Central memory CD8-positive, alpha-beta T cell (primary cell): ENCODE data around the gene SPDEF.

Experiments
- ATAC-seq: fragments of 150-1000 bp; cut with Tn5 transposase; replicated peaks from 2 replicates; pipeline ENCODE4 v1.10.0; 2022; ENCODE audit warnings: mild to moderate bottlenecking, moderate FRiP score, moderate number of reproducible peaks; ENCODE audit not compliant: poor library complexity, severe bottlenecking; ENCODE audit errors: extremely low read depth
- DNase-seq, 2 donors: peaks; one replicate each; pipeline ENCODE4 v3.0.0; 2021; ENCODE audit warnings: low spot score in 2 of 2
- H3K27ac Mint-ChIP-seq: one replicate; pipeline ENCODE4 v1.8.0; 2022; ENCODE audit warnings: low read depth, mild to moderate bottlenecking, moderate library complexity, mixed read lengths
- H3K27me3 Mint-ChIP-seq: one replicate; pipeline ENCODE4 v1.8.0; 2022; ENCODE audit warnings: mixed read lengths
- H3K36me3 Mint-ChIP-seq: one replicate; pipeline ENCODE4 v1.8.0; 2022; ENCODE audit warnings: mild to moderate bottlenecking, moderate library complexity, mixed read lengths; ENCODE audit not compliant: insufficient read depth
- H3K4me1 Mint-ChIP-seq: one replicate; pipeline ENCODE4 v1.8.0; 2022; ENCODE audit warnings: mixed read lengths
- H3K4me3 Mint-ChIP-seq: one replicate; pipeline ENCODE4 v1.8.0; 2022; ENCODE audit warnings: mild to moderate bottlenecking, moderate library complexity, mixed read lengths
- H3K9me3 Mint-ChIP-seq: one replicate; pipeline ENCODE4 v1.8.0; 2022; ENCODE audit warnings: mixed read lengths

The SPDEF gene

DNA sequence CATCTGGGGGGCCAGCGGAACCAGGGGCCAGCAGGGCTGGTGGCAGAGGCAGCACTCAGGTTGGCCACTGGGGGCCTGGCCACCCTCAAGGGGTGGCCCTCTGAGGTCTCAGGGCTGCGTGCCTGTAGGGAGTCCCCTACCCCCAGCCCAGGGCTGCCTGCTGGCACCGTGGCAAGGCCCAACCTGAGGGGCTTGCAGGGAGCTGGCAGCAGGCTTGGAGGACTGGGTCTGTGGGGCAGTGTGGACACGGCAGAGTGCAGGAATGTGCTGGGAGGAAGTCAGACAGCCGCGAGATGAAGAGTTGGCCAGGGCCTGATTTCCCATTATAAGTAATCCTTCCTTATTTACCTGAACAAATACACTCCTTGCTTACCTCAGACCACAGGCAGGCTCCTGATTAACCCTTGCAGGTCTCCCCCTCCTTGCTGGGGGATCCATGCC is at the start of gene SPDEF:
Gene SPDEF, minus strand, starts transcription at position 299 of the 441 bp plus-strand sequence. CDS start 11,874 bp downstream, outside the sequence.
- Mint-ChIP-seq H3K4me1 (peaks cover 8% of the 10 kb centered on the region), H3K9me3 (no peaks in the 10 kb centered on the region), H3K27ac (peak within 1 kb of the TSS; percentile 13)

DNA sequence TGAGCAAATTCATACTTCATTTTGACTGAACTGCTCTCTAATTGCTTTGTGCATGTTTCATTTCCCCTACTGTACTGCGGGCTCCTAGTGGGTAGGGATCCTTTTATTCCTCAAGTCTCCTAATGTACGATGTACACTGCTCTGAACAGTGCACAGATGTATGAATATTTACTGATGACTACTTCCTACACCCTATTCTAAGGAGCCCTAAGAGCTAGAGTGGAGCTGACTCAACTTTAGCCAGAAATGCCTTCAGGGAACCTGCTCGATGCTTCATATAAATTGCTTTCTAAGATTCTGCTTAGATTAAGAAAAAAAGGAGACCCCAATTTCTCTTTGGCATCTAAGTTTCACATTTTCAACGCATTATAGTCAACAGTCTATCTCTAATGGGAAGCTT is 47.6 kb upstream of the SPDEF start:
- Mint-ChIP-seq H3K27me3 (no peaks in the 10 kb centered on the region), H3K9me3 (no peaks in the 10 kb centered on the region), H3K4me1 (peaks cover 22% of the 10 kb centered on the region)

More for the DNA sequence above, at the start of gene SPDEF:
- peaks cover 4% of the 10 kb centered on the region for H3K36me3 Mint-ChIP-seq
- peaks cover 12% of the 10 kb centered on the region for H3K27me3 Mint-ChIP-seq
- H3K4me3 Mint-ChIP-seq = no peak within 1 kb of the TSS
- DNase-seq (no peak), ATAC-seq (no peak)

DNA sequence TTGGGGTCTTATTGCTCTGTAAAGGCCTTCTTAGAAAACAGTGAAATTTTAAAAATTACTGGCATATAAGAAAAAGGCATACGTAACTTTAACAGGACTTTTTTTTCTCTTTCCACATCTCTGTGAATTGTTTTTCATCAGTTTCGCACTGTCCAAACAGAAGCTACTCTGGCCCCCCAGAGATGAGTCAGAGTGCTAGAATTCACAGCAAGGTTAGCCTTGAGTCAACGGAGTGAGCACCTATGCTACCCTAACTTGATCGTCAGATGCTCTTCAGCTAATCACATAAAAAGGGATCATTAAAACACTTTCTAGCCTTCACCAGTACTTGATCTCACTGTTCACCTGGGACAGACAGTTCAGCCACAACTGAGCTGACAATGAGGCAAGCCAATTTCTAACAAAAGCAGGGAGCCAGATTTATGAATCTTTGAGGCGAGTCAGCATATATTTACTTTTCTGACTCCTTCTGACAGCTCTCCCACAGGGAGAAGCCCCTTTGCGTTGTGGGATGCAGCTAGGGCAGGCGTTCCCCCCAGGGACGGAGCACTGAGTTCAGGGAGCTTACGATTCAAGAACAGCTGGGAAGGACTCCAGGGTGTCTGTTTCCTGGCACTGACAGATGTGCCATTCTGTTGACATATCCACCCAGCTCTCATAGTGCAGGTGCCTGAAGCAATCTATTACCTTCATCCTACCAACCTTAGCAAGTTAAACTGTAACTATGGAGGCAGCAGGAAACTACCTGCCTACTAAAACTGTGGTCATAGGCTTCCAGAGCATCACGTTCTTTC is 46.4 kb upstream of the SPDEF start:
- H3K4me1 Mint-ChIP-seq = peaks cover 28% of the 10 kb centered on the region
- no peaks in the 10 kb centered on the region for H3K27me3 Mint-ChIP-seq
- ATAC-seq = no peak
- no peak overlapping the region for H3K4me3 Mint-ChIP-seq
- no peak overlapping the region for H3K27ac Mint-ChIP-seq
- H3K9me3 Mint-ChIP-seq = no peaks in the 10 kb centered on the region
- peaks cover 15% of the 10 kb centered on the region for H3K36me3 Mint-ChIP-seq
- no peak for DNase-seq

More for the DNA sequence above, 47.6 kb upstream of the SPDEF start:
- H3K27ac Mint-ChIP-seq = no peak overlapping the region
- peaks cover 13% of the 10 kb centered on the region for H3K36me3 Mint-ChIP-seq
- no peak overlapping the region for H3K4me3 Mint-ChIP-seq
- DNase-seq (no peak), ATAC-seq (no peak)

DNA sequence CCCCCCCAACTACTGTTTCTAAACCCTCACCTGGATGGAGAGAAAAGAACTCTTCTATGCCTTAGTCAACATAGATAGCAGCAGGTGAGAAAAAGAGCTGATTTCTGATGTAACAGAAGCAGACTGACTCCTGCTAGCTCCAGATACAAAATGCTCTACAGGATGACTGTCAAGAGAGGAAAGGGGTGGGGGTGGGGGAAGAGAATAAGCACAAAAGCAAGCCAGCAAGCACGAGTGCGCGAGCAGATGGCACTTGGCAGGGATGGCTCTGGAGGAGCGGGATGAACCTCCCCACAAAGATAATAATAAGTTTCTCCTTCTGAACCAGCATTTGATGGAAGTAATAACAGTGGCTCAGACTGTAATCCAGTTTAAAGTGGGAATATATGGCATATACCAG is 45.6 kb upstream of the SPDEF start:
- Mint-ChIP-seq H3K36me3 (peaks cover 17% of the 10 kb centered on the region), H3K27ac (no peak overlapping the region), H3K9me3 (no peaks in the 10 kb centered on the region), H3K4me3 (no peak overlapping the region), H3K27me3 (no peaks in the 10 kb centered on the region), H3K4me1 (peaks cover 33% of the 10 kb centered on the region)
- DNase-seq (no peak), ATAC-seq (no peak)

DNA sequence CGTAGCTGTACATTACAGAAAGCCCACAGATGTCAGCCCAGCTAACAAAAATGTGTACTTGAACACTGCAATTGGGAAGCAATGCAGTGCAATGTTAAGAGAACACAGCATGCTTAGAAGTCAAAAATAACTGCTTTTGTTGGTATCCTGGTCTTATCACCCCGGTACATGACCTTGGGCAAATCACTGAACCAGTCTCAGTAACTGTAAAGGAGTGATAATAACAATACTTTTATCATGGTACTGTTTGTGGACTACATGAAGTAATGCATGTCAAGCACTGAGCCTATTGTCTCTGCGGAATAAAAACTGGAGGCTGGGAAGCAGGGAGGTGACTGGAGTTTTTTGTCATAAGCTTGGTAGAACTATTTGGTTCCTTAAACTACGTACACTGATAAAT is 44.7 kb upstream of the SPDEF start:
- H3K36me3 Mint-ChIP-seq = peaks cover 13% of the 10 kb centered on the region
- H3K4me1 Mint-ChIP-seq = peaks cover 38% of the 10 kb centered on the region
- H3K4me3 Mint-ChIP-seq = no peak overlapping the region
- no peak overlapping the region for H3K27ac Mint-ChIP-seq
- no peak for ATAC-seq
- no peaks in the 10 kb centered on the region for H3K27me3 Mint-ChIP-seq
- H3K9me3 Mint-ChIP-seq = no peaks in the 10 kb centered on the region
- no peak for DNase-seq

DNA sequence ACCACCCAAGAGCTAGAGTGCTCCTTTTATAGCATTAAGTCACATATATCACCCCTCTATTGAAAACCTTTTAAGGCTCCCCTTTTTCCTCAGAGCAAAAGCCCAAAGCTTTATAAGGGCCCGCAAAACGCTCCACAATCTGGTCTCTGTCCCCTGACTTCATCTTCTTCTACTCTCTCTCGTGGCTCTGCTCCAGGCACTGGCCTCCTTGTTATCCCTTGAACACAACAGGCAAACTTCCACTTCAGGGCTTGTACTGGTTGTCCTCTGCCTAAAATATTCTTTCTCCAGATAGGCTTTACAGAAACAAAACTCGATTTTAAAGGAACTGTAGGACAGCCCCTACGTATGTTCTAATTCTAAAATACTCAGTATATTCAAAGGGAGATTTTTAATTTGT is 44.0 kb upstream of the SPDEF start:
- H3K9me3 Mint-ChIP-seq = no peaks in the 10 kb centered on the region
- no peaks in the 10 kb centered on the region for H3K27me3 Mint-ChIP-seq
- H3K4me3 Mint-ChIP-seq = no peak overlapping the region
- ATAC-seq (no peak), DNase-seq (no peak)
- peaks cover 8% of the 10 kb centered on the region for H3K36me3 Mint-ChIP-seq
- H3K4me1 Mint-ChIP-seq = peaks cover 38% of the 10 kb centered on the region
- H3K27ac Mint-ChIP-seq = peak overlapping the region; percentile 50

DNA sequence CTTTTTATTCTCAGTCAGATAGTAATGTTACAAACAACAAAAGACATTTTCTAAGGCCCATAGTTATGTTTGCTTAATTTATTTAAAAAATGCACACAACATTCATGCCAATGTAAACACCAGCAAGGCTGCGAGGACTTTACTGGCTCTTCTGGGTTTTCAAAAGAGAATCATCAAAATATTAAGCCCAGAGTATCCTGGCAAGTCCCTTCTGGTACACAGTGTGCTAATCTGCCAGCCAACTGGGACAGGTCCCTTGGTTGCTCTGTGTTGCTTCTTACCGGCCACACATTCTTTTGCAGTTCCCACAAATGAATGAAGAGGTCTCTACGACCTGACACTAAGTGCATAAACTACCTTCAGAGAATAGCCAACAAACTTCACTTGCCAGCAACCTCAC is 42.6 kb upstream of the SPDEF start:
- no peaks in the 10 kb centered on the region for H3K27me3 Mint-ChIP-seq
- H3K36me3 Mint-ChIP-seq = peaks cover 9% of the 10 kb centered on the region
- ATAC-seq = no peak
- H3K27ac Mint-ChIP-seq = no peak overlapping the region
- H3K9me3 Mint-ChIP-seq = no peaks in the 10 kb centered on the region
- H3K4me3 Mint-ChIP-seq = no peak overlapping the region
- no peak for DNase-seq
- peaks cover 44% of the 10 kb centered on the region for H3K4me1 Mint-ChIP-seq

DNA sequence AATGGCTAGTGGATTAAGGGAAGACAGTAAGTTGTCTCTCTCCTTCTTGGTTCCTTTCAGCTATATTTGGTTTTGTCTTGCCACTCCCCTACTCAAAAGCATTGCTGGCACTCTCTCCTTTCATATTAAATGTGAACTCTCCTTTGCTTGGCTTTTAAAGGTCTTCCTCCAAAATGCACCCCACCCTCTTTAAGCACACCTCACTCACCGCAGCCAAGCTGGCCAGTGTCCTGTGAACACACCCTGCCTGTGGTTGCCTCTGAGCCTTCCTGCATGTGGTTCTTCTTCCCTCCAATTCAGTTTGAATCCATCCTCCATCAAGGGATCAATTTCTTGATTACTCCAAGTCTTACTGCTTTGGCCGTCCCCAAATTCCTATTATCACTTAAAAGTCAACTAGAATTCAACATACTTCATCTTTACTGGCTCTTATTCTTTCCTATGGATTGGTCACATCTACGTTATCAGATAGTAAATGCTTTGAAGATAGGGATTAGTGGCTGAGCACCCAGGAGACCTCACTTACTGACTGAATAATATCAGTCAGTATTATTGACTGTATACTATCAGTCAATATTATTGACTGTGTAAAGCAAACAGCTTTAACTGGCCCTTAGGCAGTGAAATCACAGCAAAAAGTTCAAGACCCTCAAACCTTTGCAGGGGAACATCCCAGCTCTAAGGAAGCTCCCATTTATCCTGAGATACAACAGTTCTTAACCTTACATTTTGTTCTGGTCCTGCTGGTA is 41.6 kb upstream of the SPDEF start:
- Mint-ChIP-seq H3K27me3 (no peaks in the 10 kb centered on the region), H3K36me3 (peaks cover 9% of the 10 kb centered on the region), H3K9me3 (no peaks in the 10 kb centered on the region), H3K4me3 (peak overlapping the region; percentile 16), H3K4me1 (peaks cover 45% of the 10 kb centered on the region), H3K27ac (peak overlapping the region; percentile 56)
- DNase-seq (no peak), ATAC-seq (no peak)

DNA sequence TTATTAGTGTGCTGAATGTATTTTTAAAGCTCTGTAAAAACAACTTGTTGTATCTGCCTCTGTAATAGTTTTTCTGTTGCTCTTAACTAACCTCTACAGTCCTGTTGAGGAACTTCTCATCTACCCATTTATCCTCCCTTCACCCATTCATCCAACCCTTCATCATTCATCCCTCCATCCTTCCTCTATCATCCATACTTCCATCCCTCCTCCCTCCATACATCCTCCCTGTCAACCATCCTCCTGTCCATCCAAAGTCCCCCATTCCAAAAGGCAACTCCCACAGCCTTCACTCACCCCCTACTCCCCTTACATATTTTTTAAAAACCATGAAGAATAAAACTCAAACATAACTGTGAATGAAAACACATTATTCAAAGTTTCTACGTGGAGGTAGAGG is 40.7 kb upstream of the SPDEF start:
- ATAC-seq (no peak), DNase-seq (no peak)
- no peaks in the 10 kb centered on the region for H3K9me3 Mint-ChIP-seq
- H3K4me1 Mint-ChIP-seq = peaks cover 48% of the 10 kb centered on the region
- peak overlapping the region; percentile 42 for H3K27ac Mint-ChIP-seq
- no peaks in the 10 kb centered on the region for H3K27me3 Mint-ChIP-seq
- no peak overlapping the region for H3K4me3 Mint-ChIP-seq
- H3K36me3 Mint-ChIP-seq = peaks cover 12% of the 10 kb centered on the region

DNA sequence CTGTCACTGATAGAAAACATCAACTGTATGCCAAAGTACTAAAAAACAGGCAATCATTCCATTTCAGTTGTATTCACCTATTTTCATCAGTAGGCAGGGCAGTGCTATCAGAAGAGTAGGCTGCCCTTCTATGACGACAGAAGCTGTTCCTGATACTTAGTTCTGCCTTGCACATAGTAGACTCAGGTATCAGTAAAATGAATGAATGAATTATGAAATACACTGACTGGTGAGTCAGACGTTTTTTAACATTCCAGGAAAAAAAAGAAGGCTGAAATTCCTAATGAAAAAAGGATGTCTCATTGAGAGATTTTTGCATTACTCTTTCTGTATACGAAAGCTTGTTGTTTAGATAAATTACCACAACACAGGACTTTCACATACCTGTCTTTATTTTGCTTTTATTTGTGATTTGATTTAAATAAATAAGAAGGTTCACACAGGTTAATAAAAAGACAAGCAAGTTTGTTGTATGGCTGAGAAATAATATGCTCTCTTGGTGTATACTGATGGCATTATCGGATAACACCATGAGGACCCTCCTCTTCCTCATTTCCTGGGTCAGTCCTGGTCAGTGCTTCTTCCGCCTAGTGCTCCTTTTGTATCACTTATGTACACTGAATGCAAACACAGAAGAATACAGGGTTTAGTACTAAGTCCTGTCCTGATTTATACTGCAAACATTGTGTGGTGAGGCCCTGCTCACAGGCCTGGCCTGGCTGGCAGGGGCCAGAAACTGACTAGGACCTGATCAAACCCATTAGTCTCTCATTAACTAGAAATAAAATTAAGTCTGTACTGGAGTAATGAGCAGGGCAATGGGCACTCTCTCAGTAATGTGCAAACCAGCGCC is 39.4 kb upstream of the SPDEF start:
- peaks cover 49% of the 10 kb centered on the region for H3K4me1 Mint-ChIP-seq
- no peaks in the 10 kb centered on the region for H3K27me3 Mint-ChIP-seq
- peaks cover 13% of the 10 kb centered on the region for H3K36me3 Mint-ChIP-seq
- no peaks in the 10 kb centered on the region for H3K9me3 Mint-ChIP-seq
- no peak overlapping the region for H3K27ac Mint-ChIP-seq
- ATAC-seq (no peak), DNase-seq (no peak)
- H3K4me3 Mint-ChIP-seq = no peak overlapping the region

DNA sequence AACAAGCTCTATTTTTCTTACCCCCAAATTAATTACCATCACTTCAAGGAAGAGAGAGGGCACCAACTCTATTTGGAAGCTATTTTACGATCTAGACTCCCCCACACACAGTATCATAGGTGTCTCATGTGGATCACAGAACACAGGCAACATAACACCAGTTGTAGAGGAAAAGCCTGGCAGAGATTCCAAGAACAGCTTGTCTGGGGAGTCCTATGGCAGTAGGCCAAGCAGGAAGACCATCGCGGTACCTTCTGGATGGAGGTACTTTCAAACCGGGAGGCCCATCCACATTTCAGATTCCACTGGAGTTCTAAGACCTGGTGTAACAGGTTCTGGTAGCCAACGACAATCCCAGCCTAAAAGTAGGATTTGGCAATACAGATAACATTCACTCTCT is 37.6 kb upstream of the SPDEF start:
- H3K9me3 Mint-ChIP-seq = no peaks in the 10 kb centered on the region
- no peak overlapping the region for H3K27ac Mint-ChIP-seq
- peaks cover 45% of the 10 kb centered on the region for H3K4me1 Mint-ChIP-seq
- ATAC-seq (no peak), DNase-seq (no peak)
- H3K36me3 Mint-ChIP-seq = peaks cover 19% of the 10 kb centered on the region
- no peaks in the 10 kb centered on the region for H3K27me3 Mint-ChIP-seq
- H3K4me3 Mint-ChIP-seq = no peak overlapping the region

DNA sequence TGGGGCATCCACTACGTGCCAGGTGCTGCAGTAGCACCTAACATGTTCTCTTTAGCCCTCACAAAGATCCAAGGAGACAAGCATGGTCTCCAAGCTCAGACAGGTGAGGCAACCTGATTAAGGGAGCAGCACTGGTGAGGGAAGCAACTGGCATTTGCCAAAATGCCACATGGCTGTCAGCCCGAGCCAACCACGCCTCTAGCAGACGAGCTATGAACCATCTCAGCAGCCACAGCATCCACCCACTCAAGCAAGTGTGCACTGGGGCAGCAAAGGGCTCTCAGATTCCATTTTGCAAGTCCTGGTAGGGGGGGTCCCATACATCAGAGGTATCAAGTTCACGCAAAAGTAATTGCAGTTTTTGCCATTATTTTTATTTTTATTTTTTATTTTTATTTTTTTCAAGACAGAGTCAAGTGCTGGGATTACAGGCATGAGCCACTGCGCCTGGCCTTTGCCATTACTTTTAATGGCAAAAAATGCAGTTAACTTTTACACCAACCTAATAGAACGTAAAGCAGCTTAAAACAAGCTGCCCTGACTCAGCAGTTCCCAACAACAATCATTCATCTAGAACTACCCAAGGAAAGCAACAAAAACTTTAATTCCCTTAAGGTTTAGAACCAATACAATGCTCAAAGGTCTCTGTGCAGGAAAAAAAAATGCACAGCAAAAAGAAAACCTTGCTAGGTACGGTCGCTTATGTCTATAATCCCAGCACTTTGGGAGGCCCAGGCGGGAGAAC is 36.3 kb upstream of the SPDEF start:
- H3K27ac Mint-ChIP-seq = no peak overlapping the region

More for the DNA sequence above, 36.3 kb upstream of the SPDEF start:
- Mint-ChIP-seq H3K9me3 (no peaks in the 10 kb centered on the region), H3K27me3 (no peaks in the 10 kb centered on the region), H3K36me3 (peaks cover 17% of the 10 kb centered on the region), H3K4me1 (peaks cover 38% of the 10 kb centered on the region), H3K4me3 (no peak overlapping the region)
- DNase-seq (no peak), ATAC-seq (no peak)
